HCT116 (cell line): Measurements from ENCODE around the gene MYOG.

Experiments
- CBX3 ChIP-seq: IDR thresholded peaks from 2 replicates; pipeline ENCODE4 v1.6.1; 2012; ENCODE audit warnings: low read depth
- CTCF ChIP-seq, 3 experiments: fragments of 200-600 bp in 1 of 3; sonication (generic) in 1 of 3; IDR thresholded peaks in 2 of 3; conservative IDR thresholded peaks in 1 of 3; 2 replicates each; pipeline ENCODE4 v1.5.1; 2012 to 2017; ENCODE audit warnings: low read depth in 2 of 3, low read length in 2 of 3, antibody characterized with exemption in 1 of 3, borderline replicate concordance in 1 of 3, control low read depth in 1 of 3, mild to moderate bottlenecking in 1 of 3, mixed read lengths in 1 of 3, mixed run types in 1 of 3, moderate library complexity in 1 of 3; ENCODE audit not compliant: insufficient read depth in 1 of 3

GRCh38 chr1:203090421-203091198 lies 4.8 kb upstream of the MYOG start:
- no peak for TF ChIP-seq CTCF (IDR thresholded peaks at IDR 0.05 in 2 of 3, conservative IDR thresholded peaks at IDR 0.05 in 1 of 3; ENCODE audit: borderline replicate concordance in 1 of 3, insufficient read depth in 1 of 3, low read depth in 2 of 3, low read length in 2 of 3)
- no peak for TF ChIP-seq CBX3
